Measurements from ENCODE around the gene ST3GAL6.

DNA sequence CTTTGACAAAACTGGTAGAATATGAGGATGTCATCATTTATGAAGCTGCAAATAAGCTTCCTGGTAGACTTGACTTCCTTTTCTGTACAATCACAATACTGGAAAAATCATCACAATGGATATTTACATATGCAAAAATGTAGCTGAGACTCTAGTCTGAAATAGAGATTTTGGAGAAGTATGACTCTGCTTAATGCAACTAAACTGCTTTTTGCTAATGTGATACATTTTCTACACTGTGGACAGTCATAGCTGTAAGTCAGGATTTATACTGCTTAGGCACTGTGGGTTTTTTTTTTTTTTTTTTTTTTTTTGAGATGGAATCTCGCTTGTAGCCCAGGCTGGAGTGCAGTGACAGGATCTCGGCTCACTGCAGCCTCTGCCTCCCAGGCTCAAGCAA lies 34.5 kb upstream of the ST3GAL6 start:
- TF ChIP-seq BACH1 (IDR thresholded peaks at IDR 0.05; ENCODE audit: low read length) (no peak), POLR2A (IDR thresholded peaks at IDR 0.05; ENCODE audit: control extremely low read depth in 1 of 2, low read depth in 2 of 2, low read length in 2 of 2) (no peak), POLR2AphosphoS5 (IDR thresholded peaks at IDR 0.05; ENCODE audit: low read depth, low read length) (no peak), CBX5 (IDR thresholded peaks at IDR 0.05; ENCODE audit: low read depth, low read length) (no peak)
